GM19463 (cell line): ENCODE results near the gene DKKL1.

Experiments used
- ATAC-seq: cut with Tn5 transposase; IDR thresholded peaks from one replicate; pipeline ENCODE4 v1.9.1; 2021; ENCODE audit warnings: mild to moderate bottlenecking, moderate library complexity; ENCODE audit not compliant: unreplicated experiment

The DKKL1 gene

DNA sequence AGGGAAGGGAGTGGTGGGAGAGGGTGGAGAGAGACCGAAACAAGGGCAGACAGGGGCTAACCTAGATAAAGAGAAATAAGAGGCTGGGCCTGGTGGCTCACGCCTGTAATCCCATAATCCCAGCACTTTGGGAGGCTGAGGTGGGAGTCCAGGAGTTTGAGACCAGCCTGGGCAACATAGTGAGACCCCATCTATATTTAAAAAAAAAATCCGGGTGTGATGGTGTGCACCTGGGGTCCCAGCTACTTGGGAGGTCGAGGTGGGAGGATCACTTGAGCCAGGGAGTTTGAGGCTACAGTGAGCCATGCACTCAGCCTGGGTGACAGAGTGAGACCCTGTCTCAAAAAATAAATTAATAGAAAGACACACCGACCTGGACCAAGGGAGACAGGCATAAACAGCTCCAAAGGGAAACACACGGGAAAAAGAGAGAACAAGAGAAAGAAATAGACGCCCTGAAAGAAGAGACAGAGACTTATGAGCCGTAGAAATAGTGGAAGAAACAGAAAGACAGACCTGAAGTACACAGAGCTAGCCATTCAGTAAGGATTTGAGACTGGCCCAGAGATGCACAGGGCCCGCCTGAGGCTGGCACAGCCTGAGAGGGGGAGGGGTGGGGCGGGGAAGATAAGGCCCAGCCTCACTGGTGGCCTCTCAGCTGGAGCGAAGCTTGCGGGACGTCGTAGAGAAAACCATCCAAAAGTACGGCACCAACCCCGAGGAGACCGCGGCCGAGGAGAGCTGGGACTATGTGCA lies 26.2 kb upstream of the DKKL1 start:
- ATAC-seq, result no peak

GRCh38 chr19:49338023-49338677 lies 25.5 kb upstream of the DKKL1 start:
- no peak for ATAC-seq

GRCh38 chr19:49338691-49339300 lies 24.9 kb upstream of the DKKL1 start:
- no peak for ATAC-seq

GRCh38 chr19:49339301-49340068 lies 24.2 kb upstream of the DKKL1 start:
- no peak for ATAC-seq

- peak; percentile 72 for ATAC-seq
Observed at GRCh38 chr19:49340069-49340864, 23.4 kb upstream of the DKKL1 start.

DNA sequence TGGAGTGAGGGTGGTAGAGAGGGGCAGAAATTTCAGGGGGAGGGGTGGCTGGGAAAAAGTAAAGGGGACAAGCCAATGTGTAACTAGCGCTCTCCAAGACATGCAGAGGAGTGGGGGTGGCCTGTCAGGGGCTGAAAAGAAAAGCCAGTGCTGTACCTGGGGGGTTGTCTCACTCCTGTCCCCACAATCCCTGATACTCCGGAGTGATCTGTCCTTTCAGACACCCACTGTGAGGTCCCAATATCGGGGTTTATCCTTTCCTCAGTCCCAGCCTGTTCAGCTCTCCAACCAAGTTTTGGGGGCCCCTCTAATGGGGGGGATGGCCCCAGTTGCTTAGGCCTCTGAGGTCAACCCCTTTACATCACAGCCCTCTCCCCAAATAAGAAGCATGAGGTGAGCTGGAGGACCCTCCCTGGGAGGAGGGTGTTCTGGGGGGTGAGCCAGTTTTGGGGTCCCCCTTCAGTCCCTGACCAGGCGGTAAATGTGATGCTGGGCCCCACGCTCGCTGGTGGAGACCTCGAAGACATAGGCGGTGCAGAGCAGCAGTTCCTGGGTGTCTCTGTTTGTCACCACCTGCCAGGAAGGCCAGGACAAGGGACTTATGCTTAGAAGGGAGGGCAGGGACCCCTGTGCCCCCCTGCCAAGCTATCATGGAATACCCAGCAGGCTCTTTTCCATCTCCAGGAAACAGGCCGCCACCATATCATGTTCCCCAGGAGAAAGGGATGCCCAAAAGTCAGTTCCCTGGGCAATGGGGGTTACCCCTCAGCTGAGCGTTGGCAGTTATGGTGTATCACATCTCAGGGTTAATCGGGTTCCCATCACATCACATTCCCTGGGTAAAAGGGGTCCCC lies 22.6 kb upstream of the DKKL1 start:
- ATAC-seq, result no peak

DNA sequence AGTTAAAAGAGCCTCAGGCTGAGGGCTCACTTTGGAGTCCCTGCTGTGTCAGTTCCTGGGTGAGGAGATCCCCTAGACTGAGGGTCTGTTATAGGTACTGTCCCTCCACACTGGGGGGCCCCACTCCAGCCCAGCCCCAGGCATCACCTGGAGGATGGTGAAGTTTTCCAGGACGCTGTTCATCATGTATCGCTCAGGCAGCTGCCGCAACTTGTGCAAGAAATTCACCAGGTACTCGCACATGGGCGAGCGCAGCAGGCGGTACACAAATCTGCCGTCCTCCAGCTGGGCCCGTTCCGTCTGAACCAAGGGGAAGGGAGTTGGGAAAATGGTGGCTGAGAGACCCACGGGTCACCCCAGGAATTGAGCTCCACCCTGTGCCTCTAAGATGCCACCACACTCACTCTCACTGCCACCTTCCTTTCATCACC lies 21.4 kb upstream of the DKKL1 start:
- no peak for ATAC-seq

GRCh38 chr19:49343123-49343522 lies 20.6 kb upstream of the DKKL1 start:
- no peak for ATAC-seq

GRCh38 chr19:49344505-49345423 lies 18.9 kb upstream of the DKKL1 start:
- ATAC-seq, result no peak

DNA sequence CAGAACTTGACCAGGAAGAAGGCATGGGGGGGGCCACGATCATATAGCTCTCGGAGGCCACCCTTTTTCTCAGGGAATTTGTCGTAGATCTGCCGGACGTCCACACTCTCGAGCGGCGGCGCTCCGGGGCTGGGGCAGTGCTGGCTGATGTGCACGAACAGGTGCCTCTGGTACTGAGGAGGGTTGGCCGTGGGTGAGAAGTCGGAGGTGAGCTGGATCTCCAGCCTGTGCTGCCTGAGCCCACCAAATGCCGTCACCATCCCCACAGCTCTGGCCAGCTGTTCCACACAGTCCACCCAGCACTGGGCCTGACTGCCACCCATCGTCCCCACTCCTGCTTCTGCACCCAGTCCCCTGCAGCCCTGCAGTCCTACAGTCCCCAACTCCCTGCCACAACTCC lies 16.5 kb upstream of the DKKL1 start:
- no peak for ATAC-seq

DNA sequence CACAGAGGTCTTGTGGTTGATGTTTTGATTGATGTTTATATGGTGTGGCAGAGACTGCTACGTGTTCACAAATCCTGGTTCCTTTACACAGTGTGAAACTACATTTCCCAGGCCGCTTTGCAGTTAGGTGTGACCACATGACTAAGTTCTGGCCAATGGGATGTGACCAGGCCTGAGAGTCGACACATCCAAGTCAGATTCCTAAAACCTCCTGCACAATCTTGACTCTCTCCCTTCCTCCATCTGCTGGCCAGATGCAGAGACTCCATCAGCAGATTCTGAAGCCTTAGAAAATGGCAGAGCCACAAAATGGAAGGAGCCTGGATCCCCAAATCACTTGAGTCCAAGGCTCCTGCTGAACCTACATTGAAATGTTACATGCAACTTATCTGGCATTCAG lies 15.8 kb upstream of the DKKL1 start:
- ATAC-seq, result no peak

DNA sequence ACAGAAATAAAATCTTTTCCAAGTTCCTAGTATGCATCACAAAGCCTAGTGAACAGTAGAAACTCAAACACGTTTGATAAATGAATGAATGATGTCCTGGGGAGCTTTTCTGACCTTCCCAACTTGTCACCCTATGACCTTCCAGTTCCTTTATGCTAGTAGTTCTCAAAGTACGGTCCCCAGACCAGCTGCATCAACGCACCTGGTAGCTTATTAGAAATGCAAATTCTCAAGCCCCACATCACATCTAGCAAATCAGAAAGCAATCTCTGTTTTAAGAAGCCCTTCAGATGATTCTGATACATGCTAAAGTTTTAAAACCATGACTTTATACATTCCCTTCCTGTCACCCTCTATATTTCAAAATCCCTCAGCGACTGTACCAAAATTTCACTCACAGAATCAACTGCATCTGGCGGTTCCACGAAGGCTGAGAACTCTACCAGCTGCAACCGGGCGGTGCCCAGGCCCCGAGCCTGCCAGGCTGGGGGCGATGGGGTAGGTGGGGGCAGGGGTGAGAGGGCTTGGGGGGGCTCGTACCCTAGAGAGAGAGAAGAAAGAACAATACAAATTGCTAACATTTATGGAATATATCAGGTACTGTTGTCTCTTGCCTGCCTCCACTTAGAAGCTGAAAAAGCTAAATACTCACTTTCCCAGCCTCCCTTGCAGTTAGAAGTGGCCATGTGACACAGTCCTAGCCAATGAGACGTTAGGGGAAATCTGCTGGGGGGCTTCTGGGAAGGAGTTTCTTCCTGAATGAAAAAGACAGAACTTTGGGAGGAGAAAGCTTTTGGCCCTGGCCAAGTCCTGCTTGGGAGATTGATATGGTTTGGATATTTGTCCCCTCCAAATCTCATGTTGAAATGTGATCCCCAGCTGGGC lies 15.1 kb upstream of the DKKL1 start:
- ATAC-seq, result no peak

DNA sequence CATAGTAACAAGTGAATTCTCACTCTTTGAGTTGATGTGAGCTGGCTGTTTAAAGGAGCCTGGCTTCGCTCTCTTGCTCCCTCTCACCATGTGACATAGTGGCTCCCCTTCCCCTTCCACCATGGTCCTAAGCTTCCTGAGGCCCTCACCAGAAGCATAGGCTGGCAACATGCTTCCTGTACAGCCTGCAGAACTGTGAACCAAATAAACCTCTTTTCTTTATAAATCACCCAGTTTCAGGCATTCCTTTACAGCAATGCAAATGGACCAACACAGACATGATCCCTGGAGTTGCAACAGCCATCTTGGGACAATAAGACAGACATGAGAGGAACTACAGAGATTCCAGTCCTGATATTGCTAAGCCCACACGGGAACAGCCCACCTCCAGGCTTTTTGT lies 14.1 kb upstream of the DKKL1 start:
- ATAC-seq, result no peak

DNA sequence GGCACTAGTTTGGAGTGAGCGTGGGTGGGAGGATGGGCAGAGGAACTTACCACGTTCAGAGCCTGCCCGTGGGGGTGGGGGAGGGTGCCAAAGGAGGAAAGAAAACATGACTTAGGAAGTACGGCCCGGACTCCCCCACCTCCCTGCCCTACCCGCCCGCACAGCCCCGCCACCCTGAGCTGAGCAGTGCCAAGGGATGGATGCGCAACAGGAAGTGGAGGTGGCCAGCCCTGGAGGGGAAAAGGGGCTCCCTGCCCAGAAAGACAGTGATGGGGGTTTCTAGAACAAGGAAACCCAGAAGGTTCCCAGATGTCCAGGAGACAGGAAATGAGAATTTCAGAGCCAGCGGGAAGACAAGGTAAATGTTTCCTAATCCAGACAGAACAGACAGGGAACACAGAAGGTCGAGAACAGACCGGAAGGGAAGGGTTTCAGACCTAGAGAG lies 7.7 kb upstream of the DKKL1 start:
- no peak for ATAC-seq

DNA sequence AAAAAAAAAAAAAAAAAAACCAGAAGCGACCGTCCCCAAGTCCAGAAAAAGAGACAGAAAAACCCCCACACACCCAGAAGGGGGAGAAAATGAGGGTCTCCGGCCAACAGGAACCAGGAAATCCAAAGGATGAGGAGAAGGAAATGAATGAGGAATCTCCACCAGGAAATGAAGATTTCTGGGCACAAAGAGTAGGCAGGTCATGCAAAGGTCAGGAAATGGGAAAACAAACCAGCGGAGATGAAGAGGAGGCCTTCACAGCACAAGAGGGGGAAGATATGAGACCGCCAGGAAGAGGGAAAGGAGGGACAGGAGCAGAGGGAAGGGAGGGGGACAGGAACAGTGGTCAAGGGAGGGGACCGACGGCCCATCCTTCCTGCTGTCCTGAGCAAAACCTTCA lies 7.3 kb upstream of the DKKL1 start:
- ATAC-seq, result no peak

DNA sequence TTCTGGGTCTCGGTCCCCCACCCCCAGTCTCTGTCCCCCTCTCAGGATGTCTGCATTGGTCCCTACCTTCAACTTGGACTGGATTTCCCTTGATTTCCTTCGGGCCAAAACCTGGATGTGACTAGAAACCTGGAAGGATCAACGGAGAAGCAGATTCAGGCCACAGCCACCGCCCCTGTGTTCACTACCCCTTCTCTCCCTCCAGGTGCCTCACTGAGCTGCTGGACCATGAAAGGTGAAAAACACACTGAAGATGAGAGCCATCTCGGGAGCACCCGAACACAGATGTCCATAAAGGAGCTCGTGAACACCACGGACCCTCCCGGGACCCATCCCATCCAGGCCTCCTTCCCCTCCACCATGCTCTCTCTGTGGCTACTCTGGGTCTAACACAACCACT lies 6.5 kb upstream of the DKKL1 start:
- ATAC-seq, result no peak
